HG03378 (cell line): ENCODE data around the gene TMEM132D.

Source experiments
- ATAC-seq: cut with Tn5 transposase; IDR thresholded peaks from one replicate; pipeline ENCODE4 v1.9.1; 2021; ENCODE audit warnings: mild to moderate bottlenecking, moderate library complexity; ENCODE audit not compliant: unreplicated experiment

The TMEM132D gene

GRCh38 chr12:129672110-129672509 lies 231.7 kb downstream of the TMEM132D start:
- no peak for ATAC-seq

DNA sequence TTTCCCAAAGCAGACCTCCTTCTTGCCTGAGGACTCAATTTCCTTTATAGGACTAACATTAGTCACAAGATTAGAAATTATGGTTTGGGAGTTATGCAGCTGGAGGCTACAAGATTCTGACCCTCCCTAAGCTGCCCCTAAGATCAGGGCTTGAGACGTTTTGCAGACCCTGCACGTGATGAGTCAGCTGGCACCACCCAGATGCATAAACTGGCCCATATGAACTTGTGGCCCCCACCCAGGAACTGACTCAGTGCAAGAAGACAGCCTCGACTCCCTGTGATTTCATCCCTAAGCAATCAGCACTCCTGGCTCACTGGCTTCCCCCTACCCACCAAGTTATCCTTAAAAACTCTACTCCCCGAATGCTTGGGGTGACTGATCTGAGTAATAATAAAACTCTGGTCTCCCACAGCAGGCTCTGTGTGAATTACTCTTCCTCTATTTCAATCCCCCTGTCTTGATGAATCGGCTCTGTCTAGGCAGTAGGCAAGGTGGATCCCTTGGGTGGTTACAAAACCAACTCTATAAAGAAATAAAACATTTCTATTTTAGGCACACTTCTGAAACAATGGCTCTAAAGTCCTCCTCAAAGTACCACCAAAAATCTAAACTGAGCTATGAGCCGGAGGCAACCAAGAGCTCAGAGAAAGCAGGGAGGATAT lies 233.4 kb downstream of the TMEM132D start:
- no peak for ATAC-seq

DNA sequence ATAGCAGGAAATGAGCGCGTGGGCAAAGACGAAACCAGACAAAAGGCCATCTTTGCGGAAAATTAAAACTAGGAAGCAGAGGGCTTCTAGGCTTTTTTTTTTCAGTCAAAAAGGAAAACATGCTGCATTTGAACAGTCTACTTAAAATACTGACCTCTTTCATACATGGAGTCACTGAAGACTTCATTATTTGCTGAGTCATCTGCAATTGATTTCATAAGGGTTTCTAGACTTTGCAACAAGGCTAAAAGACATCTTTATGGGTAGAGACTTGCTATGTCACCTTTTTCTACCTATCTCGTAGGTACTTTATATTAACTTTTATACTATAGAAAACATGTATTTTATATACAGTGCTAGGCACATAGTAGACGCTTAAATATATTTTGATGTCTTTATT lies 238.4 kb downstream of the TMEM132D start:
- no peak for ATAC-seq

GRCh38 chr12:129662234-129662633 lies 241.6 kb downstream of the TMEM132D start:
- no peak for ATAC-seq

DNA sequence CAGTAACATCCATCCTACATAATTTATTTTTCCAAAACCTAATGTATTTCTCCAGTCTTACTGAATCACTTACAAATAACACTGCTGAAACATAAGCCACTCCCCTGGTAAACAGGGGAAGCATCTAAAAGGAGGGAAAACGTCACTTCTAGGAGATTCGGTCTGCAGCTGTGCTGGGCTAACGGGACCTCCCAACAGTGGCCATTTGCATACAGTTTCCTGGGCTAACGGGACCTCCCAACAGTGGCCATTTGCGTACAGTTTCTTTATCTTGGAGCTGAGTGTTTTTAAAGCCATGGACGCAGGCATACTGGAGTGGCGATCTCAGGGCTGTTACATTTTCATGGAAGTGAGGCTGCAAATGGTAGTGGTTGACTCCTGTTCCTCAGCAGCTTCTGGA lies 242.9 kb downstream of the TMEM132D start:
- ATAC-seq, result no peak

- no peak for ATAC-seq
Measured at GRCh38 chr12:129659961-129660622, 243.7 kb downstream of the TMEM132D start.

- ATAC-seq, result no peak
Measured at GRCh38 chr12:129657179-129657578, 246.6 kb downstream of the TMEM132D start.

DNA sequence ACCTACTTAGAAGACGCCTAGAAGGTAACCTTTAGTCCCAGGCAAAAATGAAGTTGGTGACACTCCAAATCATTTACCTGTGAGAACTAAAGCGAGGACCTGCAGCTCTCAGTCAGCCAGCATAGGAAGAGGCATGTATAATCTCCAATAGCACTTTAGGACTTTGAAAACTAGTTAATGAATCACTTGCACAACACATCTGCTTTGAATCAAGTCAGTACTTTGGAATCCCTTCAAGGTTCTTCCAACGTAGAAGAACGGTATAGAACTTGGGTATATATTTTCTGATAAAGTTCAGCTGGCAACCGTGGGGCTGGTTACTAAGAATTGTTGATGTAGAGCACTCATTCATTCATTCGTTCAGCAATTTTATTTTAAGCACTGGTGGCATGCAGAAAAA lies 251.9 kb downstream of the TMEM132D start:
- ATAC-seq, result no peak

- no peak for ATAC-seq
Measured at GRCh38 chr12:129641926-129642325, 261.9 kb downstream of the TMEM132D start.

GRCh38 chr12:129635021-129635685 lies 268.7 kb downstream of the TMEM132D start:
- no peak for ATAC-seq

GRCh38 chr12:129631316-129631715 lies 272.5 kb downstream of the TMEM132D start:
- ATAC-seq, result no peak

DNA sequence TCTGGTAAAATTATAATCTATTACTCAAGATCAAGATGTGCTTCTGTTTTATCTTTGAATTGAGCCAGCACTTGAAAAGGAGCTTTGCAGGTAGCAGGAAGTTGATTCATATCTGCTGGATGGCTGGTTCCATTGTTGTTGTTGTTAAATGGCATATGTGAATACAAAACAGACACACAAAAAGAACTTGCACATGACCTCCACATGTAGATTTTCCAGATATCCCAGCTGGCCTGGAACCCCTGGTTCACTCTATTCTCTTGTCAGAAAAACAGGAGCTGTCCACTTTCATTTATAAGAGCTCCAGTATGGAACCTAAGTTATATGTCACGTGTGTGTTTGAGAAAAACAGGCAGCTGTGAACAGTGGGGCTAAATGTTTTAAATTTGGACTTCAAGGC lies 273.9 kb downstream of the TMEM132D start:
- no peak for ATAC-seq

GRCh38 chr12:129622566-129622965 lies 281.3 kb downstream of the TMEM132D start:
- ATAC-seq, result no peak

DNA sequence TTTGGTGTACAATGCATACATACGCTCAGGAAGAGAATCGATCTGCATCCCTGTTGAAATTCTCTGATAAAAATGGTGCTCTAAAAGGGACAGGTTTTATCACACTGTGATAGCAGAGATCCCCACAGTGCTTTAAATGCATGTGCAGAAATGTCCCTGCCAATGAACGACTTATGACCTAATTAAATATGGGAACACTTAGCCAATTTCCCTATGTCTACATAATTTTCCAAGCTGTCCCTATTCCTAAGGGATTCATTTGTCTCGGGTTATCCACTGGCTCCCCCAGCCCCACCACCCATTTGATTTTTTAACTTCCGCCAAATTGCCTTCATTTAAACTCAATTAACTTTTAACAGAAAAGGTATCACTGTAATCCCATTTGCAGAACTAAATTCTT lies 284.6 kb downstream of the TMEM132D start:
- no peak for ATAC-seq

DNA sequence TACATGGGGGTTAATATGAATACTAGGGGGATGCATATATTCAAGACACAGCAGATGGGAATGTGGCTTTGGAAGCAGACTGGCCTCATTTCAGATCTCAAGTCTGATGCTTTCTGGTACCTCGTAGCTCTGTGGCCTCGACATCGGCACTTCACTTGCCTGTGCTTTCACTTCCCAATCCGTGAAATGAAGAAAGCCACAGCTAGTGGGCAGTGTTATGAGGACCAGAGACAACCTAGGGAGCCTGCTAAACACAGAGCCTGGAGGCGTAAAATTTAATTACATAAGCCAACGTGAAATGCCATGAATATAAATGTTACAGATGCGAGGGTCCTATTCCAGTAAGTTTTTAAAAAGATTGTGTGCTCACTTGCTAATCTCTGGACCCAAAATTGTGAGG lies 286.0 kb downstream of the TMEM132D start:
- ATAC-seq, result no peak

DNA sequence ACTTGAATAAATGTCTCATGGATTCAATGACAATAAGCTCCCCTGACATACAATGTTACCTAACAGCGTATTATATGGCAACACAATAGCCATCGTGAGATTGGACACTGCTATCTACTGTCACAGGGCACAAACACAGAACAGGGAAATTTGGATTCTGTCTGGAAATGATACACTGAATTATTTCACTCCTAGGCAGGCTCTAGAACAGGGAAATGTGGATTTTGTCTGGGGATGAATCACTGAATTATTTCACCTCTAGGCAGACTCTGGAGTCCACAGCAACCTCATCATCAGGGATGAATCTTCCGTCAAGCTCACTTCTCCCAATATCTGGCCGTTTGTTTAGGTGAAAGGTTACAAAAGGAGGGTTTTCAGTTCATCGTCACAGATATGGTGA lies 288.8 kb downstream of the TMEM132D start:
- ATAC-seq, result no peak

- no peak for ATAC-seq
Measured at GRCh38 chr12:129614221-129614885, 289.5 kb downstream of the TMEM132D start.

GRCh38 chr12:129613314-129613713 lies 290.5 kb downstream of the TMEM132D start:
- ATAC-seq, result no peak

DNA sequence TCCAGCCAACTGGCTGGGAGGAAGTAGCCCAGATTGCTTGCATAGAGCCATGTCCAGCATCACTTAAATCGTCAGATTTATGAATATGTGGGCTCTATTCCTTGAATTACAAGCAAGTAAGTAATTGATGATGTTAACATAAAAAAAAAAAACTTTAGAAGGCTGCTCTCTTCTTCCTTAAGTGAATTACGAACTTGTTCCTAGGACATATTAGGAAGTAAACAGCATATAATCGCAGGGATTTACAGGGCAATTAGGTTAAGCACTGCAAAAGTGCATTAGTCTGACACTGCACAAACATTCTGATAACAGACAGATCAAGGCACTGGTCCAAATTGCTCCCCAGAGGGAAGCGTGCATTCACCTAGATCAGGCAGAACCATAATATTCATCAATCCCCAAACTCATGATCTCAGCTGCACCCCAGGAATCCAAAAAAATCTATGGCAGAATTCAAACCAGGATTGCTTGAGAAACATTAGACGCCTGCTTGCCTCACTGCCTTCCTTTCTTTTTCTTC lies 293.2 kb downstream of the TMEM132D start:
- ATAC-seq, result no peak

DNA sequence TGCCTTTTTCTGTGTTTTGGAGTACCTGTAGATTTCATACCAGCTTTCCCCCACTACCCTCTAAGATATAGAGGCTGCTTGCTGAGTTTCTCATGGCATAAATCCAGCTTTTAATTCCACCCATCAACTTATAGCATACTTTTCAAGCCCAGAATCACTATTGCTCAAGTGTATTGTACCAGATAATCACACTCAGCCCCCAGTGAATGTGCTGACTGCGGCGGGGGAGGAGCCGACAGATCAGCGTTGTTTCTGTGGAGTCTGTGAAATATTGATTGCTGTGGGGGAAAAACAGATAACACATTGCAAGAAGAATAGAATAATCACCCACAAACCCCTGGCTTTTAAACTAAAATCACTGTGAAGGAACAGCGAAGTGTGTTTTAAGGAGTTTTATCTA lies 296.1 kb downstream of the TMEM132D start:
- ATAC-seq, result no peak

DNA sequence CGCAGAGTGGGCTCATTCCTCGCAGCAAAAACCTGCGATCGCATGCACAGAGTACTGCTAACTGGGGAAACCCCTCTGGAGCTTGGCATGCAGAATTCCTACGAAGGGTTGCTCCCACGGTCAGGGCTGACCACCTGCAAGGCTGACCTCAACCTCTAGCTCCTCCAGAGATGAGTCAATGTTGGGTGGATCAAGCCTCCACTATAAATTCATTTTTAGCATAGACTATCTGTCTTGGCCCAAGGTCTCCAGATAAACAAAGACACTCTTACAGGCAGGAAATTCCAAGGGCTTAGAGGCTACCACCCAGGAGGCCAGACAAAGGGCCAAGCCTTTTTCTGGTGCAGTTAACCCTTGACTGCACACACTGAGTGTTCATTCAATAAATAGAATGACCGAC lies 296.5 kb downstream of the TMEM132D start:
- ATAC-seq, result no peak
